VCaP (cell line): ENCODE measurements around the gene GDPD2.

Source experiments
- H3K27ac ChIP-seq: fragments of 450-650 bp; 2 replicates; pipeline ENCODE4 v1.5.1; 2017
- CTCF ChIP-seq: fragments of 450-650 bp; conservative IDR thresholded peaks from 2 replicates; pipeline ENCODE4 v1.5.1; 2017; ENCODE audit warnings: mild to moderate bottlenecking, moderate library complexity

The GDPD2 gene

GRCh38 chrX:70466968-70467367 is 43.9 kb downstream of the GDPD2 start:
- TF ChIP-seq CTCF: no peak
- H3K27ac ChIP-seq: no peak overlapping the region

DNA sequence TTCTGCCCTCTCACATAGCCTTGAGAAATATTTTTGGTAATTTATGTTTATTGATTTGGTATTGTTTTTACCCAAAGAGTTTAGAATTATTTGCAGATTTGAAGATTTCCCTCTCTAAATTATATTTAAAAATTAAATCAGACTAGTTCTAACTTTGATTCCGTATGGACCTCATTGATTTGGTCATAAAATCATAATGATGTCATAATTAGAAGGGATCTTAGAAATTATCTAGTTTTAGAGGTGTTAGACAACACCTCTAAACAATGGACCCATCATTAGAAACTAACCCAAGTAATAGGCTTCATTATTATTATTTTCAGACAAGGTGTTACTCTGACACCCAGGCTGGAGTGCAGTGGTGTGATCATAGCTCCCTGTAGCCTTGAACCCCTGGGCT is 45.6 kb downstream of the GDPD2 start:
- TF ChIP-seq CTCF: no peak
- H3K27ac ChIP-seq: no peak overlapping the region

- H3K27ac ChIP-seq: no peak overlapping the region
Observed at GRCh38 chrX:70470850-70471289, 47.8 kb downstream of the GDPD2 start.

DNA sequence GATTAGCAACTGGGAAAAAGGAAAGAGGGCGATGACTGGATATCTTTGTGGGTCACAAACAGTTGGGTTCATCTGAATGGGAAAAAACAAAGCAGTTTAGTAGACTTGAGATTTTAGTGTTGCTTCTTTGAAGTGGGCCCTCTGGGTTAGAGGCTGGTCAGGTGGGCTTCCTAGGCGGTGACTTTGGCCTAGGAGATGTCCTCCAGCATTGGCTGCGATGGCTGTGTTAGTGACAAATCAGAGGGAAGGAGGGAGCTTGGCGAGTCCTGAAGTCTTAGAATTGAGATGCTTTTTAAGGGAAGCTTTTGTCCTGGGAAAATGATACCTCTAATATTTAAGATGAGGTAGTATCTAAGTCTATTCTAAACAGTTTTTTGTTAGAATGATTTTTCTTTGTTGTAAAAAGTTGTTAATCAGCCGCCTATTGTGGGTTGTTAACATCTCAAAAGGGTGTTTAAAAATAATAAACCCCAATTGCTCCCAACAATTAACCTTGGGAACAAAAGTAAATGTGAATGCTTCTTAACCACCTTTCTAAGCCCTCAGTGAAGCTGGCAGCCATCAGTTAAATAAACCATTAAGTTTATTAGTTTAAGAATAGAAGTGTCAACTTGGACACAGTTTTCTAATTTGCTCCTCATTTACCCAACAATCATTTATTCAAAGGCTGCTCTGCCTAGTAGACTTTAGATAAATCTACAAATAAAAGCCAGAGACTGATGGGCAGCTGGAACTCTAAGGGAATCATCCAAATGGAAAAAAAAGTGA is 53.2 kb downstream of the GDPD2 start:
- no peak overlapping the region for H3K27ac ChIP-seq
- TF ChIP-seq CTCF: no peak

More at GRCh38 chrX:70470850-70471289, 47.8 kb downstream of the GDPD2 start:
- no peak for TF ChIP-seq CTCF

DNA sequence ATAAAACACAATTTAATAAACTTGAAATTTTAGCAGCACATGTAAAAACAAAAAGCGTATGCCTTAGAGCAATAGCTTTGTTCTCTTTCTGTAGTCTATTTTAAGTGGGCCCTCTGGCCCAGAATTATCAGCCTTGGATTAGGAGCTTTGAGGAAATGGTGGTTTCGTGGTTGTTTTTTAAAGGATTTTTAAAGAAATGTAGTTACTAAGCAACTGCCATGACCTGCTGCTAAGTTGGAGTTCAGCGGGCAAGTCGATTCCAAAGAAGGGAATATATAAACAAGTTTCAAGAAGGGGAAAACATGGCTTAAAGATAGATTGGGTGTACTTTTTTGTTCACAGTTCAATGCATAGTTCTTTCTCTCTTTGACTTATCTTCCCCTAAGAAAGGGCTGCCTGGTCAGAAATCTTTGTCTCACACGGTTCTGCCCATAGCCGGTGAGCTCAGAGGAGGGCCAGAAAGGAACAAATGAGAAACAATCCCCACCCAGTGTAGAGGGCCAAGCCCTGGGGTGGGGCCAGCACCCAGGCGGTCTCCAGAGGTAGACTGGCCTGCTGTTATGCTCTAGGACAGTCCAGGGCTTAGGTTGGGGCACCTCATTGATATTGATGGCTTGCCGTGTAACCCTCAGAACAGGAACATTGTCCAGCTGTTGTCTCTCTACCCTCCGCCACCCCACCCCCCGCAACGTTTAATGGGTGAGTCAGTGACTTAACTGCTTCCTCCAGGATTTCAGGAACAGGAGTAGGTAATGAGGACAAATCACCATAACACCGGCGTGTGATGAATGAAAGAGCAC is 54.0 kb downstream of the GDPD2 start:
- no peak for TF ChIP-seq CTCF
- peak overlapping the region; percentile 45; the same call in 1 of the 2 replicates for H3K27ac ChIP-seq

DNA sequence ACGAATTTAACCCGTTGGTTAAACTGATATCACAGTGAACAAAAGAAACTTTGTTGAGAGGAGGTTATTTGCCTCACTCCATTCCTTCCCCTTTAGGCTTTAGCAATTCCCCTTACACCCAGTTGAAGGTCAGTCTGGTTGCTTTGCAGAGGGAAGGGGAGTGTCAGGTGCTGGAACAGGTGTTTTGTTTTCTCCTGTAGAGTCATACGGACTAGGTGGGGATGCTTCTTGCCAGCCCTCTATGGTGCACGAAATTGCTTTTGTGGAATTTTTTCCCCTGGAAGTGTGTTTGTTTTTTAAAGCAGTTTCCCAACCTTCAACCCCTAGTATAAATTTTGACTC is 54.6 kb downstream of the GDPD2 start:
- H3K27ac ChIP-seq: peak overlapping the region; percentile 45
- TF ChIP-seq CTCF: no peak

- peak overlapping the region; percentile 45 for H3K27ac ChIP-seq
Observed at GRCh38 chrX:70478526-70479245, 55.6 kb downstream of the GDPD2 start.

More at GRCh38 chrX:70478526-70479245, 55.6 kb downstream of the GDPD2 start:
- no peak for TF ChIP-seq CTCF
